Daoy (cell line): Measurements from ENCODE around the gene ZBTB8OS. TPM values are rescaled to one million over a fixed set of nuclear protein-coding genes. Genes with fewer than 3 reads are reported as not detected.
"Not testable (repeated sequence)": the region's sequence is repeated elsewhere in the genome, so short reads cannot be mapped to it uniquely, and the experiment has no call there.

Experiments used
- DNase-seq: peaks from one replicate; pipeline ENCODE4 v3.0.0-alpha.2; 2015; ENCODE audit warnings: low read depth
- total RNA-seq: library from RNA; depleted of rRNA; stranded (reverse); fragments of >200 nt; shearing (Covaris generic); gene quantifications from 2 replicates; pipeline ENCODE4 v1.2.3, GENCODE V29; 2014; rRNA removed

ZBTB8OS gene
- 94.3 and 101 TPM in 2 replicates for total RNA-seq

DNA sequence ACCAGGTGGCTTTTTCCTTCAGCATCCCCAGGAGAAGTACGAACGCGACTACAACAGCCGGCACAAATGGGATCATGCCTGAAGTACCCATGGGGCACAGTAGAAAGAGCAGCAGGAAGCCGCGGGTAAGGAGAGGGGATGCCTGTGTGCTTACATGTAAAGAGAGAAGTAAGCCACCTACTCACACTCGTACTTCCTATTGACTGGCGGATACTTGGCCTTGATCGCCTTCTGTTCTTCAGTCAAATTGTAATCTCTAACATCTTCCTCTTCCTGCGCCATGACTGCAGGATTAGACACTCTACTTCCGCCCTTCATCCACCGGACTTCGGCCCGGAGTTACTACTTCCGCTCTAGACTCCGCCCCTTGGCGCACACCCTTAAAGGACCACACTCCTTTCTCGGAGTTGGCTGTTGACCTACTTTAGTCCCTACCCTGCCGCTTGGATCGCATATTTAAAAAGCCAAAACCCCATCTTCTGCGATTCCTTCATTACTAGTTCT is at the start of gene ZBTB8OS:
TSS of gene ZBTB8OS (minus strand) at position 303 of the 504 bp plus-strand sequence. CDS start at position 282, 21 bp downstream.
- DNase-seq: peak; percentile 95

DNA sequence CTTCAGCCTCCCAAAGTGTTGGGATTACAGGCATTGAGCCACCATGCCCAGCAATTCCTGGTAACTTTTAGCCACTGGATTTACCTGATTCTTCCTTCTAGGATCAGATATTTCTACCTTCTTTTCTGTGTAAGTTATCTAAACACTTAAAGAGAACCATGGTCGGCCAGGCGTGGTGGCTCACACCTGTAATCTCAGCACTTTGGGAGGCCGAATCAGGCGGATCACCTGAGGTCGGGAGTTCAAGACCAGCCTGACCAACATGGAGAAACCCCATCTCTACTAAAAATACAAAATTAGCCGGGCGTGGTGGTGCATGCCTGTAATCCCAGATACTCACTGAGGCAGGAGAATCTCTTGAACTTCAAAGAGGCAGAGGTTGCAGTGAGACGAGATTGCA is 46.6 kb upstream of the ZBTB8OS start:
- DNase-seq: not testable (repeated sequence)

DNA sequence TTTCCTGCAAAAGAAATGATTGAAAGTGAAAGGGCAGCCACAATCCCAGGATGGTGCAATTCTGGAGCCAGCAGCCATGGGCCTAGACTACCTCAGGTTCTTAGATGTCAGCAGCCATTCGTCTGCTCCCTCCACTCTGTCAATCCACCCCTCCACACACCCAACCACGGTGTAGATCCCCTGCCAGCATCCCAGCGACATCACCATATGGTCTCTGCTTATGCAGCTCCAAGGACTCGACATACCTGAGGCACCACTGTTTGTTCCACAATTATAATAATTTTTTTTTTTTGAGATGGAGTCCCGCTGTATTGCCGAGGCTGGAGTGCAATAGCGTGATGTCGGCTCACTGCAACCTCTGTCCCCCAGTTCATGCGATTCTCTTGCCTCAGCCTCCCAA is 45.7 kb upstream of the ZBTB8OS start:
- DNase-seq: no peak

DNA sequence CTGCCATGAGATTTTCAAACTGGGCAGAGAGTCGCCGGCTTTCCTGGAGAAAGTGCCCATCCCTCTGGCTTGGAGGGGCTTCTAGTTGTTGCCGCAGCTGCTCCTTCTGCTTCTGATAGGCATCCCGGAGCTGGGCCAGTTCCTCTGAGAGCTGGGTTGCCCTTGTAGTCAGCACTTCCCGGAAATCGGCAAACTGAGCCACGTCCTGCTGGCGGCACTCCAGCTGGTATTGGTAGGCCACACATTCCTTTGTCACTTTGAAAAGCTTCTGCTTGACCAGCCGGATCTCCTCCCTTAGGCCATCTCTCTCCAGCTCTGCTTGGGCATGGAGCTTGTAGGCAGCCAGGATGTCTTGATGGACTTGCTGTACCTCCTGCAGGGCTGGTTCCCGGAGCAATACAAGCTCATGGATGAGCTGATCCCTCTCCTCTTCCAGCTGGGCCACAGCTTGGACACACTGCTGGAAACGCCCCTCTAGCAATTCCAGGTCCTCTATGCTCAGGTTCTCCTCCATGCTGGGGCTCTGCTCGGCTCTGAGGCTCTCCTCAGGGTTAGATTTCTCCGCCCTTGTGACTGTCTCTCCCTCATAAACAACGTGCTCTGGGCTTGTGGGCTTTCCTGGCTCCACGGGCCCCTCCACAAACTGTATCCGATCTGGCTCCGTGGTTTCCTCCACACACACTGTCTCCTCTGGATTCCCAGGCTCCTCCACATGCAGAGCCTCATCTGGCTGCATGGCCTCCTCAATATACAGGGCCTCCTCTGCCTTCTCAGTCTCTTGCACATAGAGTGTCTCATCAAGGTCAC is 45.0 kb upstream of the ZBTB8OS start:
- peak; percentile 49 for DNase-seq

DNA sequence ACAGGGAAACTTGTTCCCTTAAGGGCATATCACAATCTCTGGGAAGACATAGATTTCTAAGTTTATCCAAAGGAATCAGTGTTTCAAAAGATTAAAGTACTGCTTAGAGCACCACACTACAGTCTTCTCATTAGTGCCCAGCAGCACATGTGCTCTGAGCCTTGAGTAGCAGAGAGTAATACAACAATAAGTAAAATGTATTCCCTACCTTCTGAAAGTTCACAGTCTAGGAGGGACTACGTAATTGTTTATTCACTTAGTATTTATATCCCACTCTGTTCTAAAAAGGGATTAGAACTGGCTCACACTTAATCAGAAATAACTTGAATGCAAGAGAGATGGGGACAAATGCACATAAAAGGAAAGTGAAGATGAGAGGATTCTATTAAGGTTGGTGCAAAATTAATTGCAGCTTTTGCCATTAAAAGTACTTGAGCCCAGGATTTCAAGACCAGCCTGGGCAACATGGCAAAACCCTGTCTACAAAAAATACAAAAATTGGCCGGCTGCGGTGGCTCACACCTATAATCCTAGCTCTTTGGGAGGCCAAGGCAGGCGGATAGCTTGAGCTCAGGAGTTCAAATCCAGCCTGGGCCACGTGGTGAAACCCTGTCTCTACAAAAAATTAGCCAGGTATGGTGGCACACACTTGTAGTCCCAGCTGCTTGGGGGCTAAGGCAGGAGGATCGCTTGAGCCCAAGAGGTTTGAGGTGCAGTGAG is 43.3 kb upstream of the ZBTB8OS start:
- DNase-seq: no peak

DNA sequence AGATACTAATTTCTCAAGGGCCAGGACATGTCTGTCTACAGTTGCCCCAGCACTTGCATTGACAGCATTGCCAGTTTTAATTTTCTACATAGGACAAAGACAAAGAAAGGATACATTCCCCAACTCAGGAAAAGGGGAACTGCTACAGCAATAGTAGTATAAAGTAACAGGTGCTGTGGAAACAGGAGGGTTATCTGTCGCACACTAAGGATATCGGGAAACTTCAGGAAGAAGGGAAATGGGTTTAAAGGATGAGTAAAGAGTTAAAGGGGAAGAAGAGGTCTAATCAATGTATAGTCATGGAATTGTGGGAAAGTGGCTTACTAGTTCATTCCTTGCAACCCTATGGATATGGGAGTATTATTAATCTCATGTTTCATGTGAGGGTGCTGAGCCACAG is 36.0 kb upstream of the ZBTB8OS start:
- no peak for DNase-seq

DNA sequence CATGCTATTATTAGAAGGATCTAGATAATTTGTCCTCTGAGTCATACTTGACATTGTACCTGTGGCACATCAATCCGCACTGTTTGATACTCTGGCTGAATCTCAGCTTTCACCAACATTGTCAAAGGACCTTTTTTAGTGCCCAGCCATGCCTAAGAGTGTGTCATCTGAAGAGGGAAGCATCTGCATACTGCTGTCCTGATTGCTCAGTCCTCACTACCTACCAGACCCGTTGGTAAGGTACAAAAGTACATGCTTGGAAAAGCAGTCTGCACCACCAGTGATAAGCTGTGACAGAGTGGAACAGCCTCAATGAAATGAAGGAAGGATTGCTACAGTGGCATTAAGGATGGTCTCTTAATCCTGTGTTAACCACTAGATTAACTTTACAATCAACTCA is 35.1 kb upstream of the ZBTB8OS start:
- no peak for DNase-seq

DNA sequence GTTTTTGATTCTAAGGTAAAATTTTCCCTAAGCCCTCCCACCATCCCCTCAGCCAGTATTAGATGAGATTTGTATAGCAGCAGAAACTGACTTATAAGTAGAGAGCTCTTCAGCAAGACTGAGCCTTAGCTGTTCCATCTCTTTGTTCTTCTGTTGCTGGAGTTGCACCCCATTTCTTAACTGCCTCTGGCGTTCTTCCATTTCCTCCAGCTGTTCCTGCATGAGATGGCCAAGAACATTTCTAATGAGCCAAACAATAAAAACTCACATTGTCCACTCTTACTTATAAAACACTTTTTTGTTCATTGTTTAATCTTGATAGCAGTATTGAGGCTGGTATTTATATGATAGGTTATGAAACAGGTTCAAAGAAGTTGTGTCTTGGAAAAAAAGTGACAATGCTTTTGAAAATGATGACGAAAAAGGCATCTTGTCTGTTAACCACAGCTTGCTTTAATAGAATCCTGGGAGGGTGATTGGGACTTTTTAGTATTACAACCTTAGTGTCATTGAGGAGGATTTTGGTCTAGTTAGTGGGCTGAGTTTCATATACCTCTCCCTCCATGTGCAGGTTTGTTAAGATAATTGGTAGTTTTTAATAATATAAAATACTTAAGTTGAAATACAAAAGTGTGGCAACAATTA is 33.9 kb upstream of the ZBTB8OS start:
- DNase-seq: no peak

DNA sequence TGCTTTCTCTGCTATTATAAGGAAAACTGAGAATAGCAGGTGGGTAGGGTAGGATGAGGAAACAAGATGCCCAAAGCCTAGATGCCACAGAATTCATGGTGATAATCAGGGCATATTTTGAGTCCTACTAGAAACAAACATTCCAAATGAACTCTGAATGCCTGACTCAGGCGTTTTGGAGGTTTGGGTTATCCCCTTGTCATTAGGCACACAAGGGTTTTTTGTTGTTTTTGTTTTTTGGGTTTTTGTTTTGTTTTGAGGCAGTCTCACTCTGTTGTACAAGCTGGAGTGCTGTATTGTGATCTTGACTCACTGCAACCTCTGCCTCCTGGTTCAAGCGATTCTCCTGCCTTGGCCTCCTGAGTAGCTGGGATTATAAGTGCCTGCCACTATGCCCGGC is 33.0 kb upstream of the ZBTB8OS start:
- DNase-seq: no peak

DNA sequence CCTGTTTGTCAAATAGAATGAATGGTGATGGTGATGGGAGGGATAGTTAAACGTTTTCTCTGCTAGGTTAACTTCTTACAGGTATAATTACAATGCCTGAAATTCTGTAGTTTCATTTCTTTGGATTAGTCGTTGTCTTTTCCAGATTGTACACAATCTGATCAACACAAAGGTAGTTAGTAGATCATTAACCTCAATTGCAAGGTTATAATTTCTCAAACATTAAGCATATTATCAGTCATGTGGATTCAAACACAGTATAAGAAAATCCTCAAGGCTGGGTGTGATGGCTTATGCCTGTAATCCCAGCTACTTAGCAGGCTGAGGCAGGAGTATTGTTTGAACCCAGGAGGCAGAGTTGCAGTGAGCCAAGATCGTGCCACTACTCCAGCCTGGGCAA is 31.6 kb upstream of the ZBTB8OS start:
- no peak for DNase-seq

DNA sequence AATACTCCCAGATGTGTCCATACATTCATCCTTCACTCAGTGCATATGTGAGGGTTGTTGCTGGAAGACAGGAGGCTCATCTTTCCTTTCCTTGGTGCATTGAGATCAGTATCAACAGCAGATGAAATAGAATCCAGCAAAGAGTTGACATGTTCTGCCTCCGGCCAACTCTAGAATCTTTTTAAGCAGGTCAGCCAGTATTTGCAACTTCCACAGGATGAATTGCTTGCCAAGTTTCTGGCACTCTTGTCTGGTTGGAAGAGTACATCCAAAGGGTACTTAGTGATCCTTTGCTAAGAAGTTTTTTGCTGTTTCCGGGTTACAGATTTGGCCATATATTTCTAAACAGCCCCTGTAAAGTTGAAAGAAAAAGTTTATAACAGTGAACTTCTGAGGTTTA is 31.2 kb upstream of the ZBTB8OS start:
- DNase-seq: no peak

DNA sequence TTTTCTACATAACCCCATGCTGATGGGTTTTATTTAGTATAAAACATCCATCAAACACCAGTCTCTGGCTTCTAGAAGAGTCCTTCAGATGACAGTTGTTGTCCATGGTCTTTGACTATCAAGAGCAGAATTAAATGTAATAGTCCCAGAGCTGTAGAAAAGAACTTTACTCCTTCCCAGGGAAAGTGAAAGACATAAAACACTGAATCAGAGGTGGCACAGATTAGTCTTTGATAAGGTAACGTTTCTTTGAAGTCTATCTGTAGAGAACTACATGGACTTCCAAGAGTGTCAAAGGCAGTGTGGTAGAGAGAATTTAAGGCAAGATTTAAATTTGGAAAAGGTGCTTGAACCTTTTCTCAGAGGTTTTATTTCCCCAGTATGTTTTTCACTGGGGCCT is 30.3 kb upstream of the ZBTB8OS start:
- no peak for DNase-seq

DNA sequence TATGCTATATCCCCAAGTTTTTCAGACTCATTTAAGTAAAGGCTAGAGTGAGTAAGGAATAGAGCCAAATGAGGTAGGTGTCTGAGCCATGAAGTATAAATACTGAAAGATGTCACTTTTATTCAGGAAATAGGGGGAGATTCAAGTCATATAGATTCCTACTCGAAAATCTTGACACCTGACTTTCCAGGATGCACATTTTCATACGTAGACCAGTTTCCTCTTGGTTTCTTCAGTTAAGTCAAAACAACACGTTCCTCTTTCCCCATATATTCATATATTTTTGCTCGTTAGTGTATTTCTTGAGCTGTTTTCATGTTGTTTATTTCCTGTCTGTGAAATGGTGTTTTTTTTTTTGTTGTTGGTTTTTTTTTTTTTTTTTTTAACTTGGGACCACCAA is 29.6 kb upstream of the ZBTB8OS start:
- DNase-seq: not testable (repeated sequence)

DNA sequence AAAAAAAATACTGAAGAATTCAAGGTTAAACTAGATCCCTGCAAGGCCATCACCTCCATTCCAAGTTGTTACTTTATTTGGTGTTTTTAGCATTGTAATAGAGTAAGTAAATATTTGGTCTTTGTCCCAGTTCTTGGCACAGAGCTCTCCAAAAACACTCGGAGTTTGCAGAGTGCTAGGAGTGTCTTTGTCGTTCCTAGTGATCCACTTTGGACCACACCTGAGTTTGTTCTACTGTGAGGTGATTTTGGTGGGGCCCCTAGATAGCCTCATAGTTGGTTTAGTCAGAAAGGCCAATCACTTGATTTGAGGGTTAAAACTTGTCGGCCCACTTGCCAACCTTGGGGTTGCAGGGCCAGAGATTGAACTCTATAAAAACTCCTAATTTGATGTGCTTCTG is 26.6 kb upstream of the ZBTB8OS start:
- no peak for DNase-seq

DNA sequence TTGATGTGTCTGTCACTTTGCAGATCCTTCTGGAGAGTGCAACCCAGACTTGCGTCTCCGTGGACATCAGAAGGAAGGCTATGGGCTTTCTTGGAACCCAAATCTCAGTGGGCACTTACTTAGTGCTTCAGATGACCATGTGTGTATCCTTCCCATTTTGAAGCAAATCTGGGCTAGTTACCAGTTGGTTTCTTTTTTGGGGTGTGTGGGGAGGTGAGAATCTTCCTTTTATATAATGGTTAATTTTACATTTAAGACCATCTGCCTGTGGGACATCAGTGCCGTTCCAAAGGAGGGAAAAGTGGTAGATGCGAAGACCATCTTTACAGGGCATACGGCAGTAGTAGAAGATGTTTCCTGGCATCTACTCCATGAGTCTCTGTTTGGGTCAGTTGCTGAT is 18.4 kb upstream of the ZBTB8OS start:
- not testable (repeated sequence) for DNase-seq

DNA sequence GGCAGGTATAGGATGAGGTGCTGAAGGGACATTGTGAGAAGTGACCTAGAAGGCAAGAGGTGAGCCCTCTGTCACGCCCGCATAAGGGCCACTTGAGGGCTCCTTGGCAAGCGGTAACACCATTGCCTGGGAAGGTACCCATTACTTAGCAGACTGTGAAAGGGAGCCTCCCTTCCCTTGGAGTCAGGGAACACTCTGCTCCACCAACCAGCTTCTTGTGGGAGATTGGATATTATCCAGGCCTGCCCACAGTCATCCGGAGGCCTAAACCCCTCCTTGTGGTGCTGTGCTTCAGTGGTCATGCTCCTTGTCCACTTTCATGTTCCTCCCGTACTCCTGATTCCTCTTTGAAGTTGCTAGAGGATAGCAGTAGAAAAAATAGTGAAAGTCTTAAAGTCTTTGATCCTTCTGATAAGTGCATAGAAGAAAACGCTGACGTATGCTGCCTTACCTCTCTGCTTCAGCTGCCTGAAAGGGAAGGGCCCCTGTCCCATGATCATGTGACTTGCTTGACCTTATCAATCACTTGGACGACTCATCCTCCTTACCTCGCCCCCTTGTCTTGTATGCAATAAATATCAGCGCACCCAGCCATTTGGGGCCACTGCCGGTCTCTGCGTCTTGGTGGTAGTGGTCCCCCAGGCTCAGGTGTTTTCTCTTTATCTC is 16.7 kb upstream of the ZBTB8OS start:
- DNase-seq: no peak

DNA sequence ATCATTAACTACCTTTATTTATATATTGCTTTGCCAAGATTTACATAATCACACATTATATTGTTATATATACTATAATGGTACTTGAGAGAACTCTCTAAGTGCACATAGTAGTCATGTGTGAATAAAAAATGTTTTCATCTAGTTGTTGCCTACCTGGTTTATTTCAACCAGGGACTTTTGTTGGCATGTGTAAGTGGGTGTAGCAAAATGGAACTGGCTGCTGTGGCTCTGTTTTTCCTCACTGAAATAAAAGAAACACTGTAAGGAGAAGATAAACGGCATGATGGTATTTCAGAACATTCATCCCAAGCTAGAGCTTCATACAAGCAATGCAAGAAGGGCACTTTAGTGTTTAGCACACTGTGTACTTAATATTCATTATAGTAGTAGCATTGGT is 15.6 kb upstream of the ZBTB8OS start:
- DNase-seq: no peak

DNA sequence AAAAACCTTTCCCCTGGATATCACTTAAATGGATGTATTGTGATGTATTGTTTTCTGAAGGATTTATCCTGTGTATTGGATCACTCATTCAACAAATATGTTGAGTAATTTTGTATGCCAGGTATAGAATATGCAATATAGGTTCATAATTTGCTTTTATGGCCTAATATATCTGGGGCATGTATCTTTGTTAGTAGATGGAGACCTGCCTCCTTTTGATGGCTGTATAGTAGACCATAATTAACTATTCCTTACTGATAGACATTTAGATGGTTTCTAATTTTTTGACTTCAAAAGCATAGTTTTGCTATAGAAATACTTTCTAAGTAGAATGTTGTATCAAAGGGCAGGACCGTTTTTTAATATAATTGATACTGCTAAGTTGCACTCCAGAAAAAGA is 9.2 kb upstream of the ZBTB8OS start:
- no peak for DNase-seq

DNA sequence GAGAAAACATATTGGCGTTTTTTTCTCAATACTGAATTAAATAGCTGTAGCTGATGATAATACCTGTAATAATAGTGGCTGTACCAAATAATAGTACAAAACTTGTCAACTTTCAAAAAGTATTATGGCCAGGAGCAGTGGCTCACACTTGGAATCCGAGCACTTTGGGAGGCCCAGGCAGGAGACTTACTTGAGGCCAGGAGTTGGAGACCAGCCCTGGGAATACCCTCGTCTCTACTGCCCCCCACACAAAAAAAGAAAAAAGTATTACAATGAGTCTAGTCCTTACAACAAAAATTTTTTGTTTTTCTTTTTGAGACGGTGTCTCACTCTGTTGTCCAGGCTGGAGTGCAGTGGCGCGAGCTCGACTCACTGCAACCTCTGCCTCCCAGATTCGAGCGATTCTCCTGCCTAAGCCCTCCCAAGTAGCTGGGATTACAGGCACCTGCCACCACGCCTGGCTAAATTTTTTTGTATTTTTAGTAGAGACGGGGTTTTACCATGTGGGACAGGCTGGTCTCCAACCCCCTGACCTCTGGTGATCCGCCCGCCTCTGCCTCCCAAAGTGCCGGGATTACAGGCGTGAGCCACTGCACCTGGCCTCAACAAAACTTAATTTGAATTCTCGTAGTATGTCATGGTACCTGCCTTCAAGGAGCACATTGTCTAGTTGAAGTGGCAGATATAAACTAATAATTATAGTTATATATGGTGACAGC is 2.1 kb upstream of the ZBTB8OS start:
- DNase-seq: no peak

DNA sequence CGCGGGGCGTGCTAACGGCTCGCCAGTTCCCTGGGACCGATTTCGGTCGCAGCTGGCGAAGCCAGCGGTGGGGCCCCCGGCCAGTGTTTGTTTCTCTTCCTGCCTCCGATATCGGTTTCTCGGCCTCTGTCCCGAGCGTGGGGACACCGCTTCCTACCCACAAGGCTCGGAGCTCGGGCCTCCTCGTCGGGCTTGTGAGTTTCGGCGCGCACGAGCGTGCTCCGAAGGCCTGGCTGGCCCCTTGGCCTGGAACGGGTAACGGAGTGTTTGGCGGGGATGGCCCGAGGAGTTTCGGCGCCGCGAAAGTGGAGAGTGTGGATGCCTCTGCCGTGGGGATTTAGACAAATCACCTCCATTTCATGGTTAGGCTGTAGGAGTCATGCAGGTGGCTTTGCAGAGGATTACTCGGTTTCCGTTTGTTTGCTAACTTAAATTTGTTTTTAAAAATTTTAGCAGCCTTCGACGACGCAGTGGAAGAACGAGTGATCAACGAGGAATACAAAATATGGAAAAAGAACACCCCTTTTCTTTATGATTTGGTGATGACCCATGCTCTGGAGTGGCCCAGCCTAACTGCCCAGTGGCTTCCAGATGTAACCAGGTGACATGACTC is 1.2 kb upstream of the ZBTB8OS start:
- DNase-seq: no peak
